ENCODE measurements around the gene EFNA1.

GRCh38 chr1:155084722-155085503, 42.8 kb upstream of the EFNA1 start:
- TF ChIP-seq CTCF (conservative IDR thresholded peaks at IDR 0.05) (peak; percentile 94), EZH2 (IDR thresholded peaks at IDR 0.05; ENCODE audit: low read depth) (no peak)

Data from PC-9 (cell line).